Keratinocyte (primary cell): ENCODE results near the gene NAA10. TPM values are rescaled to one million over a fixed set of nuclear protein-coding genes. Genes with fewer than 3 reads are reported as not detected.

Experiments used
- DNase-seq: peaks from one replicate; pipeline ENCODE4 v3.0.0-alpha.2; 2011; ENCODE audit warnings: low read depth, missing footprints, low spot score
- FAIRE-seq: peaks from 2 replicates; lab custom pipeline; 2011; peaks lifted over from hg19 to GRCh38; lab: Jason Lieb, UNC
- H2AFZ ChIP-seq: 2 replicates; pipeline ENCODE4 v1.6.0; 2012; ENCODE audit warnings: low read length, control low read depth, inconsistent platforms; ENCODE audit not compliant: control insufficient read depth
- H3K27ac ChIP-seq: 2 replicates; pipeline ENCODE4 v1.5.1; 2011; ENCODE audit warnings: low read length; ENCODE audit not compliant: control insufficient read depth, insufficient read depth
- H3K27me3 ChIP-seq: 3 replicates; pipeline ENCODE4 v1.6.0; 2011; ENCODE audit warnings: low read length; ENCODE audit not compliant: control insufficient read depth, insufficient read depth; ENCODE audit errors: extremely low read depth
- H3K36me3 ChIP-seq, 2 experiments: 2 replicates in 1 of 2; 3 replicates in 1 of 2; pipeline ENCODE4 v1.5.1; 2011; ENCODE audit warnings: low read length in 2 of 2, mild to moderate bottlenecking in 1 of 2; ENCODE audit not compliant: control insufficient read depth in 2 of 2, insufficient read depth in 2 of 2; ENCODE audit errors: extremely low read depth in 1 of 2
- H3K4me1 ChIP-seq: 3 replicates; pipeline ENCODE4 v1.5.1; 2011; ENCODE audit warnings: low read length; ENCODE audit not compliant: control insufficient read depth, insufficient read depth; ENCODE audit errors: extremely low read depth
- H3K4me2 ChIP-seq: 3 replicates; pipeline ENCODE4 v1.6.0; 2011; ENCODE audit warnings: low read depth, low read length; ENCODE audit not compliant: control insufficient read depth, insufficient read depth; ENCODE audit errors: extremely low read depth
- H3K4me3 ChIP-seq, 3 experiments: fragments of 200-600 bp in 1 of 3; sonication (generic) in 1 of 3; 2 replicates in 2 of 3; 3 replicates in 1 of 3; pipeline ENCODE4 v1.5.1; 2011 to 2016; ENCODE audit warnings: low read length in 3 of 3, mild to moderate bottlenecking in 3 of 3, control low read depth in 2 of 3, inconsistent platforms in 1 of 3, low read depth in 1 of 3, mixed read lengths in 1 of 3, mixed run types in 1 of 3, moderate library complexity in 1 of 3; ENCODE audit not compliant: control insufficient read depth in 2 of 3, insufficient read depth in 2 of 3; ENCODE audit errors: extremely low read depth in 1 of 3
- H3K79me2 ChIP-seq: 2 replicates; pipeline ENCODE4 v1.6.0; 2012; ENCODE audit warnings: low read length; ENCODE audit not compliant: control insufficient read depth, insufficient read depth
- H3K9ac ChIP-seq: 3 replicates; pipeline ENCODE4 v1.6.0; 2011; ENCODE audit warnings: low read length; ENCODE audit not compliant: control insufficient read depth, insufficient read depth; ENCODE audit errors: extremely low read depth
- H3K9me1 ChIP-seq: 3 replicates; pipeline ENCODE4 v1.6.0; 2011; ENCODE audit warnings: low read length; ENCODE audit not compliant: control insufficient read depth, insufficient read depth; ENCODE audit errors: extremely low read depth
- H3K9me3 ChIP-seq: 2 replicates; pipeline ENCODE4 v1.5.1; 2012; ENCODE audit warnings: low read depth, low read length; ENCODE audit not compliant: control insufficient read depth
- H4K20me1 ChIP-seq: 3 replicates; pipeline ENCODE4 v1.6.0; 2011; ENCODE audit warnings: low read length; ENCODE audit not compliant: control insufficient read depth, insufficient read depth; ENCODE audit errors: extremely low read depth
- CTCF ChIP-seq, 3 experiments: IDR thresholded peaks in 1 of 3; conservative IDR thresholded peaks in 1 of 3; optimal IDR thresholded peaks in 1 of 3; 2 replicates in 2 of 3; 3 replicates in 1 of 3; pipeline versions ENCODE3 to v1.5.1; 2011; ENCODE audit warnings: low read length in 3 of 3, mild to moderate bottlenecking in 3 of 3, moderate library complexity in 2 of 3, control low read depth in 1 of 3, inconsistent platforms in 1 of 3; ENCODE audit not compliant: insufficient read depth in 2 of 3; ENCODE audit errors: extremely low read depth in 1 of 3
- EZH2 ChIP-seq: IDR thresholded peaks from one replicate; pipeline ENCODE4 v1.6.1; 2012; ENCODE audit warnings: inconsistent platforms, mild to moderate bottlenecking, low read length, moderate library complexity
- dilution Hi-C: fragments of 300-500 bp; cut with MboI; formaldehyde crosslinking; loops from one replicate; pipeline ENCODE4 v1.7.0; 2020; ENCODE audit warnings: low sequenced_read_pairs; ENCODE audit not compliant: extremely low pct_ligation_motif_present
- polyA plus RNA-seq, 5 experiments: library from polyadenylated mRNA; depleted of rRNA in 3 of 5; stranded (reverse) in 3 of 5; stranded (forward) in 1 of 5; unstranded in 1 of 5; fragments of >200 nt; gene quantifications; 1 replicate in 1 of 5; 2 replicates in 3 of 5; 3 replicates in 1 of 5; pipeline versions ENCODE4 v1.2.1 to v1.2.3, GENCODE V29; 2011 to 2012; ENCODE audit warnings: missing spikeins in 2 of 5, low read depth in 1 of 5, low replicate concordance in 1 of 5

Gene NAA10
- polyA plus RNA-seq, 1 donor (not counting 4 experiments of a cell fraction or from before 2014, with no cell fraction given), result 103 TPM

DNA sequence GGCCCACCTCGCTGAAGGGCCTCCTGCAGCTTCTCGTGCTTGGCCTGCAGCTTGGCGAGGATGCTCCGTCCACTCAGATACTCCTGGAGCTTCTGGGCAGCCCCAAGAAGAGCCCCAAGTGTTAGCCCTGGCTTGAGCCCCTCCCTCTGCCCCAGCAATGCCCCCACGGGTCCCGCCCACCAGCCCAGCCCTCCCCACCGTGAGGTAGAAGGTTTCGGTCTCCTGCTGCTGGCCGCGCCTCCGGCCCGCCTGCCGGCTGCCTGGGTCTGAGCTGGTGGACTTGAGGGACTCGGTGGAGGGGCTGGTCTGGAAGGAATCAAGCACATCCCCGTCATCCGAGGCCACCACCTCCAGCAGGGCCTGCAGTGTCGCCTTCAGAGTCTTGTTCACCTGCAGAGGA is 21.6 kb downstream of the NAA10 start:
- TF ChIP-seq CTCF (optimal IDR thresholded peaks at IDR 0.05 in 1 of 3, IDR thresholded peaks at IDR 0.05 in 1 of 3, conservative IDR thresholded peaks at IDR 0.05 in 1 of 3; ENCODE audit: extremely low read depth in 1 of 3, insufficient read depth in 2 of 3, low read length in 3 of 3) (no peak), EZH2 (no peak)

GRCh38 chrX:153911798-153912197 is 23.0 kb downstream of the NAA10 start:
- Histone ChIP-seq H3K27ac (no peak overlapping the region), H3K79me2 (no peaks in the 10 kb centered on the region), H3K9ac (no peak overlapping the region), H3K4me3 (no peak overlapping the region), H3K4me2 (no peak overlapping the region), H4K20me1 (no peaks in the 10 kb centered on the region), H2AFZ (no peak overlapping the region), H3K36me3 (no peaks in the 10 kb centered on the region), H3K27me3 (no peaks in the 10 kb centered on the region), H3K9me1 (no peaks in the 10 kb centered on the region), H3K9me3 (no peaks in the 10 kb centered on the region), H3K4me1 (no peaks in the 10 kb centered on the region)
- DNase-seq (no peak), FAIRE-seq (no peak)
- TF ChIP-seq EZH2 (no peak), CTCF (optimal IDR thresholded peaks at IDR 0.05 in 1 of 3, IDR thresholded peaks at IDR 0.05 in 1 of 3, conservative IDR thresholded peaks at IDR 0.05 in 1 of 3; ENCODE audit: extremely low read depth in 1 of 3, insufficient read depth in 2 of 3, low read length in 3 of 3) (no peak)
- dilution Hi-C loops, result no loop called here

More for the DNA sequence above, 21.6 kb downstream of the NAA10 start:
- H3K9me1 ChIP-seq, result no peaks in the 10 kb centered on the region
- no peak overlapping the region for H3K9ac ChIP-seq
- no peaks in the 10 kb centered on the region for H3K79me2 ChIP-seq
- FAIRE-seq, result no peak
- no peak for DNase-seq
- H3K4me3 ChIP-seq, result no peak overlapping the region
- H3K27ac ChIP-seq, result no peak overlapping the region
- H3K36me3 ChIP-seq, result no peaks in the 10 kb centered on the region
- H2AFZ ChIP-seq, result no peak overlapping the region
- no peaks in the 10 kb centered on the region for H3K27me3 ChIP-seq
- no peaks in the 10 kb centered on the region for H3K9me3 ChIP-seq
- dilution Hi-C loops, result no loop called here
- no peak overlapping the region for H3K4me2 ChIP-seq
- H4K20me1 ChIP-seq, result no peaks in the 10 kb centered on the region
- peaks cover 8% of the 10 kb centered on the region for H3K4me1 ChIP-seq
